ENCODE measurements around the gene TMEM40.

TMEM40 gene

DNA sequence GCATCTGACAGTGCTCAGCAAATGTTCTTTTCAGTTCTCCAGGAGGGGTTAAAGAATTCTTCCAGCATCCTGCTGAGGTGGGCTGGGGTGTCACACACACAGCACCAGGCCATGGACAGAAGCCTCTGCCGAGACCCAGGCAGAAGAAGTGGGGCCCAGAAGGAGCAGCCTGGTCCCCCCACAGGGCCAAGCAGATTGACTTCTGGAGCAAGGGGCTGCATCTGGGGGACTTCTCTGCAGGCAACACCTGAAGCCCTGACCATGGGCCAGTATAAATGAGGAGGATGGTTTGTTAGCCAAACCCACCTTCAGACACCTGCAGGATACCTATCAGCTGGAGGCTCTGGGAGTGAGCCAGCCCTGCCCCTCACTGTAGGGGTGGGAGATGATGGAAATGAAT lies 16.2 kb upstream of the TMEM40 start:
- DNase-seq: no peak

DNA sequence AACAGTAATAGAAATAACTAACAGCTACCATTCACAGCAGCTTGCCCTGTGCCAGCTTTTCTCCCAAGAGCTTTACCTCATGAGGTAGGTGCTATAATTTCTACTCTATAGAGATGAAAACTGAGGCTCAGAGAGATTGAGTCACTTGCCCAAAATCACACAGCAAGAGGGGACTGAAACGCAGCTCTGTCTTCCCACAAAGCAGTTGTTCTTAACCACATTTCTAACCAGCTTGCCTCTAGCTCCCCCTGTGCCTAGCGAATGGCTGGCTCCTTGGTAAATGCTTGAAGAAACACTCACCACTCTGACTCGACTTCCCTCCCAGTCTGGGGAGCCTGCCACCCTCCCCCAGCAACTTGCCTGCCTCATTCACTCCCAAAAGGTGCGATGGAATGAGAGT lies 15.6 kb upstream of the TMEM40 start:
- no peak for DNase-seq

DNA sequence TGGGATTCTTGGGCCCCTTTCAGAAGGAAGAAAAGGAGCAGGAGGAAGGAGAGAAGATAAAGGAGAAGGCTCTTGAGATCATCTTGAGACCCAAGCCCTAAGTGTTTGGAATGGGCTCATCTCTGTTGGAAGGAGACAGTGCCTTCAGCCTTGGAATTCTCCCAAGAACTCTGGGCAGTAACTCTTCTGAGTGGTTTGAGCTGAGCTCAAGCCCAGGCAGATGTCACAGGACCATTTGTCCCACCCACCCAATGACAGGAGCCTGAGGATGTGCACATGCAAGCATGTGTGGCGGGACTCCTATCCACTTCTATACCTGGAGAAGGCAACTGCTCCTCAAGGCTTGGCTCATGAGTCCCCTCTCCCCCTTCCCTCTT lies 14.6 kb upstream of the TMEM40 start:
- DNase-seq: no peak

DNA sequence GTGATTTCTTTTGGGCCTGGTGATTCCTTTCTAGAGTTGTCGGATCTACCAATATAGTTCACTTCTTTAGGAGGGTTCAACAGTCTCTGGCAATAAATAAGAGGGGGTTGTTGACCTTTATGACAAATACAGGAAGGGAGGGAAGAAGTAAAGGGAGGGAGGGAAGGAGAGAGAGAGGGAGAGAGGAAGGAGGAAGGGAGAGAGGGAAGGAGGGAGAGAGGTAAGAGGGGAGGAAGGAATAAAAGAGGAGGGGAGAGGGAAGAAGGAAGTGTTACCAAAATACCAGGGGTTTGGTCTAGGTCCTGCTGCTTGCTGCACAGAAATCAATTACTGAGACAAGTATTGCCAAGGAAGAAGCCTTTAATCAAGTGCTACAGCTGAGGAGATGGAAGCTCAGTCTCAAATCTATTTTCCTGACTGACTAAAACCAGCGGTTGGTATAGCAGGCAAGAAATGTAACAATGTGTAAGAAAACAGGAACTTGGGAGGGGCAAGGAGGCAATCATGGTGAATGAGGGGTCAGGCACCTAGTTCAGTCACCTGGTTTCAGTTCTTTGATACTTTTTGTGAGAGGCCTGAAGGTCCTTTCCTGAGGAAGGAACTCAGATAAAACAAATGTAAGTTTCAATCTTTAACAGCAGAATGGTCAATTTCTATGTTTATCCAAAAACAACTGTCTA lies 14.1 kb upstream of the TMEM40 start:
- no peak for DNase-seq

DNA sequence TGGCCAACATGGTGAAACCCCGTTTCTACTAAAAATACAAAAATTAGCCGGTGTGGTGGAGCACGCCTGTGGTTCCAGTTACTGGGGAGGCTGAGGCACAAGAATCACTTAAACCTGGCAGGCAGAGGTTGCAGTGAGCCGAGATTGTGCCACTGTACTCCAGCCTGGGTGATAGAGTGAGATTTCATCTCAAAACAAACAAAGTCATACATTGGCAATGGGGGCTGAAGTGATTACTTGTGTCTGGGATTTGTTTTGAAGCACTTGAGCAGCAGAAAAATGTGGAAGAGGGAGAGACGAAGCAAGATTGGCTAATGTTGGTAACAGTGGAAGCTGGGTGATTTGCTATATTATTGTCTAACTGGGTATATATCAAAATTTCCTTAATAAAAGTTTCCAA lies 13.4 kb upstream of the TMEM40 start:
- DNase-seq: no peak

DNA sequence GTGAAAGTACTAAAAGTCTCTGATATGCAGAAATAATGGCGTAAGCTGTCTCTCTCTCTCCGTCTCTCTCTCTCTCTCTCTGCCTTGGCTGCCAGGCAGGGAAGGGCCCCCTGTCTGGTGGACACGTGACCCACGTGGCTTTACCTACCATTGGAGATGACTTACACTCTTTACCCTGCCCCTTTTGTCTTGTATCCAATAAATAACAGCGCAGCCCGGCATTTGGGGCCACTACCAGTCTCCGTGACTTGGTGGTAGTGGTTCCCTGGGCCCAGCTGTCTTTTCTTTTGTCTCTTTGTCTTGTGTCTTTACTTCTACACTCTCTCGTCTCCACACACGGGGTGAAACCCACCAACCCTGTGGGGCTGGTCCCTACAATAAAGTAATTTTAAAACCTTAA lies 12.2 kb upstream of the TMEM40 start:
- no peak for DNase-seq

DNA sequence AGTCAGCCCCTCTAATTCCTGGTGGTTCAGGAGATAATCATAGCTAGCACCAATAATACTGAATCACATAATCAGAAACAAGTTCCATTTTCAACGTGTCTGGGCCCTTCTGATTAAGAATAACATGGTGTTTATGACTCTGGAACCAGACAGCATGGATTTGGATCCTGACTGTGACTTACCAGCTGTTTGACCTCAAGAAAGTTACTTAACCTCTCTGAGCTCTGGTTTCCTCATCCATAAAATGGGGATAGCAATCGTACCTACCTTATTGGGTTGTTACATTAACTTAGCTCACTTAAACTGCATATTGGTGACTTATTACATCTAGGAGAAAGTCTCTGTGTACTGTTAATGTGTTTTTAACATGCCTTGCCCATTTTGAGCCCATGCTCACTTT lies 10.7 kb upstream of the TMEM40 start:
- DNase-seq: no peak

DNA sequence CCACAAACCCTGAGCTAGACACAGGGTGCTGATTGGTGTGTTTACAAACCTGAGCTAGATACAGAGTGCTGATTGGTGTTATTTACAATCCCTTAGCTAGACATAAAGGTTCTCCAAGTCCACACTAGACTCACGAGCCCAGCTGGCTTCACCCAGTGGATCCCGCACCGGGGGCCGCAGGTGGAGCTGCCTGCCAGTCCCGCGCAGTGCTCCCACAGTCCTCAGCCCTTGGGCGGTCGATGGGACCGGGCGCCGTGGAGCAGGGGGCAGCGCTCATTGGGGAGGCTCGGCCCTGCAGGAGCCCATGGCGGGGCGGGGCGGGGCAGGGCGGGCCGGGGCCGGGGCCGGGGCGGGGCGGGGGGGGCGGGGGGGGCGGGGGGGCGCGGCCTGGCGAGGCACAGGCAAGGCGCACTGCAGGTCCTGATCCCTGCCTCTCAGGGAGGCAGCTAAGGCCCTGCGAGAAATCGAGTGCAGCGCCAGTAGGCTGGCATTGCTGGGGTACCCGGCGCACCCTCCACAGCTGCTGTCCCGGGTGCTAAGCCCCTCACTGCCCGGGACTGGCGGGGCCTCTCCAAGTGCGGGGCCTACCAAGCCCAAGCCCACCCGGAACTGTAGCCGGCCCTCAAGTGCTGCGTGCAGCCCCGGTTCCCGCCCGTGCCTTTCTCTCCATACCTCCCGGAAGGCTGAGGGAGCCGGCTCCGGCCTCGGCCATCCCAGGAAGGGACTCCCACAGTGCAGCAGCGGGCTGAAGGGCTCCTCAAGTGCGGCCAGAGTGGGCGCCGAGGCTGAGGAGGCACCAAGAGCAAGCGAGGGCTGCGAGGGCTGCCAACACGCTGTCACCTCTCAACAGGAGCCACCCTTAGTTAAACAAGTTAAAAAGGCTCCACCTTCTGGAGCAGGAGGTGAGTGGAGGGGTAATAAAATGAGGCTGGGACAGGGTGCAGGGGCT lies 9.8 kb upstream of the TMEM40 start:
- no peak for DNase-seq

DNA sequence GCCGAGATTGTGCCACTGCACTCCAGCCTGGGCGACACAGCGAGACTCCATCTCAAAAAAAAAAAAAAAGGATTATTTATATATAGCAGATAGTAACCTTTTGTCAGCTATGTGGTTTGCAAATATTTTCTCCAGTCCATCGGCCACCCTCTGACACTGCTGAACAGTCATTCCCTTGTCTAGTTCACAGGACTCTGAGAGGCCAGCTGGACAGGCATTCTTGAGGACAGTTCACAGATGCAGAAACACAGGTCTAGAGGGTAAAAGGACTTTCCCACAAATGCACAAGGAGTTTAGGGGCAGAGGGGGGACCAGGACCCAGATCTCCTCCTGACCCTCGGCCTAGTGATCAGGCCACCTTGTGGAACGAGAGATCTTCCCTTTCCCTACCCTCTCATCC lies 7.5 kb upstream of the TMEM40 start:
- no peak for DNase-seq

DNA sequence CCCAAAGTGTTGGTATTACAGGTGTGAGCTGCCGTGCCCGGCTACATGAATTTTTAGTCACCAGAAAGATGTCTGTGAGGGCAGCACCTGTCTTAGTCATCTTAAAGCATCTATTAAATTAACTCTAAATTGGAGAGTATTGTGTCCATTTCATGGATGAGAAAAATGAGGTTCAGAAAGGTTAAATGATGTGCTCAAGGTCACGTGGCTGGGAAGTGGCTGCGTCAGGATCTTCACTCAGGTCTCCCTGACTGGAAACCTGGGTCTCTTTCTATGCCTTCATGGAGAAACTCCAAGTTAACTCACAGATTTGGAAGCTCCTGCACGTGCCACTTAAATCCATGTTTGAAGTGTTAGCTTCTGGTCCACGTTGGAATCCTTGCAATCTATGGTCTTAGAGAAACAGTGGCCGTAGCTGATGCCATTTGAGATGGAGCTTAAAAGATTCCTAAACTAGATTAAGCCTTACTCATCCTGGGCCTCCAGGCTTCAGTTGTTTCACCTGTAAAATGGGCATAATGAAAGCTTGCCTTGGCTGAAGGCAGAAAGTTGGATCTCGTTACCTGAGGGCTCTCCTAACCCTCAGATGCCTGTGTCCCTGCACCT lies 5.2 kb upstream of the TMEM40 start:
- no peak for DNase-seq

DNA sequence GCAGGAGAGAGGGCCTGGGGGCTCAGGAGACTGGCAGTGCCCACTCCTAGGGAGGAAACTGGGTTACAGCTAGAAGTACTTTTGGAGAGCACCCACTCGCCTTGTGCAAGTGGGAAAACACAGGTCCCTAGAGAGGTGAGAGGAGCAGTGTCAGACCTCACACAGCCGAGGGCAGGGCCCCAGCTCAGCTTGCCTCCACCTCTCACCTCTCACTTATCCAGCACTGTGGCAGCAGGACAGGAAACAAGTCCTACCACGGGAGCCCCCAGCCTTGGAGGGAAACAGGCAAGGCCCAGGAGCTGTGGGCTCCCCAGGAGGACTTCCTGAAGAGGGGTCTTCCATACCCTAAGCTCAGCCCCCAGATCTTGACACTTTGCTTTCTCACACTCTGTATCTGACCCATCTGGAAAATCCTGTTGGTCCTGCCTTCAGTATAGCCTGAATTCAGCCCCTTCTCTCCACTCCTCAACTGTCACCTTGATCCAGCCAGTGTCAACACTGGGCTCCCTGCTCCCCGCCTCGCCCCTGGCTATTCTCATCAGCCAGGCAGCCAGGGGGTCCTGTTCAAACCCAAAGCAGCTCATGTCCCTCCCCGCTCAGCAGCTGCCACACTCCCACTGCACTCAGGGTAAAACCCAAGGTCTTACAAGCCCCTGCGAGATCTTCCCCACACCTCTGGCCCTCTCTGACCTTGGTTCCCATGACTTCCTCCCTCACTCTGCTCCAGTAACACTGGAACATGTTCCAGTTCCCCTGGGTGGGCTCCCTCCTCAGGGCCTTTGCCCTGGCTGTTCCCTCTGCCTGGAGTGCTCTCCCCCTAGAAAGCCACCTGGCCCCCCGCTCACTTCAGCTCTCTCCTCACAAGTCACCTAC lies 870 bp upstream of the TMEM40 start:
- no peak for DNase-seq

DNA sequence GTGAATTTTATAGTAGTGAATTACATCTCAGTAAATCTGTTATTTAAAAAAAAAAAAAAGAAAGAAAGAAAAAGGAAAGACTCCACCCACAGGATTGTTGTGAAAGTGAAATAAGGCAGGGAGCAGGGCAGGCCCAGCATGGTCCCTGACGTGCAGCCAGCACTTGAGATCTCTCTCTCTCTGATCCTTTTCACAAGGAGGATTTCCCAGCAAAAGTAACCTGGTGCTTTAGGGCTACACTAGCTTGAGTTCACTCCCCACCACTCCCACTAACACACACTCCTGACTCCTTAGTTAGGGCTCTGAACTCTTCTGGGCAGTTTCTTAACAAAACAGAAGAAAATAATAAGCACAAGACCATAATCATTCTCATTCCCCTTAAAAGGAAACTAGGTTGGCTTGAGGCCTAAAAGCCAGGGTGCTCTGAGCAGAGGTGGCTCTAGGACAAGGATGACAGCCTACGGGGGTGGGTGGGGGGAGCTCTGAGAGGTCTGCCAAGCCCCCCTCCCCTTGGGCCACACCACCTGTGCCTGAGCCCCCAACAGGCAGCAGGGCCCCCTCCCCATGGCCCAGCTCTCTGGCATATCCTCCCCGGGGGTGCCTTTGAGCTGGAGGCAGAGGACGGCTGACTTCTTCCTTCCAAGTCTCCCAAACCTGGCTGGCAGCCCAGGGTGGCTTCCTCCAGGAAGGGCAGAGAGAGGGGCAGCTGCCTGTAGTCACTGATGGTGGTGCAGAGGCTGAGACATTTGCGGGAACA lies 856 bp downstream of the TMEM40 start:
- peak; percentile 61 for DNase-seq

DNA sequence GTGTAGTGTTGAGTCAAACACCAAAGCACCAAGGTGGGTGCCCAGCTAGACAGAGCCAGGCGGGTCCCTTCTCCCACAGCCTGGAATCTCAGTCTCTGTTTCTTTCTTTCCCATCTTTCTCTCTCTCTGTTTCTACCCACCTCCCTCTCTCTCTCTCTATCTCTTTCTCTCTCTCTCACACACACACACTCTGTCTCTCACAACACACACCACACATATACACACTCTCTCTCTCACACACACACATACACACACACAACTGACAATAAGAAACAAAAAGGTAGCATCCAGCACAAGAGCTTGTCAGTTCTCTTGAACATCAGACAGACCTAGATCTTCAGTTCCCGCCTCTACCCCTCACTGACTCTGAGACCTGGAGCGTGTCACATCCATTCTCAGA lies 2.4 kb downstream of the TMEM40 start:
- DNase-seq: no peak

DNA sequence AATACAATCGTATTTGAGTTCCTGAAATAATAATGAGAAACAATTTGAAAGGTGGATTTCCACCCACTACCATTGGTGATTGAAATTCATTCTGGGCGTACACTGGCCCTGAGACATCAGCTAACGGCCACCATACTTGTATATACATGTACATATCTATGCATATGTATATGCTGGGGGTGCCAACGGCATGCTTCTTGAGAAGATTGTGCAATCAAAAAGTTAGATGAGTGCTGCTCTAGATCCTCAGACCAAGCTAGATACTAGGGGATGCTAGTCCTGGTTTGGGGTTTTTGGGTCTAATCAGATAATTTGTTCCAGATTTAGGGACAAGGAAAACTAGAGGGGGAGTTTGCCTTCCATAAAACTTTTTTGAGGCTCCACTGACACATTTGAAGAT lies 2.9 kb downstream of the TMEM40 start:
- no peak for DNase-seq

DNA sequence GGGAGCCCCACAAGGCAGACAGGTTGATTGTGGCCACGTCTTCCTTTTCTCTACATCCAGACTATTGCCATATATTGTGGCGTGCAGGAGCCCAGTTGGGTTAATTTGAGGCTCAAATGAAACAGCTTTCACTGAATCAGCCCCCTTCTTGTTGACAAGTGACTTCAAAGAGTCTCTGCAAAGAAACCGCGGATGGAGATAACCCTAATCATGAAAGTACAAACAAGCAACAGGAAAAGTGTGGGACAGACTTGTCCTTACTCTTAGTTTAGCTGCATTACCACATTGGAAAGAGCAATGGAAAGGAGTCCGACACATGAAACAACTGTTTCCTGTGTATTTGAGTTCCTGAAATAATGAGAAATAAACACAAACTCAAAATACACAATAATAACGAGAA lies 3.3 kb downstream of the TMEM40 start:
- no peak for DNase-seq

DNA sequence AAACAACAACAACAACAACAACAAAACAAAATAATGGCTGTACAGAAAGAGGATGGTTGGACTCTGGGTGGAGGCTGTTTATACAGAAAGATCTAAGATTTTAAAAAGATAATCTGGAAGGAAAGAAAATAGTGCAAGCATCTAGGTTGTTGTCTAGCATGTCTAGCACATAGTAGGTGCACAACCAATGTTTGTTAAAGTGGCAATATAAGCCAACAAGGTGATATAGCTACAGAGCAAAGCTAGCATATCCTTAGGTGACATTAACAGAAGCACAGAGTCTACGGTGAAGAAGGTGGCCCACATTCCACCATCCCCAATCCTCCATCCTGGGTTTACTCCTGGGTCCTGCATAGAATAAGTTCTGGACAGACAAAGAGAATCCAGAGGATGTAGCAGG lies 4.7 kb downstream of the TMEM40 start:
- DNase-seq: no peak

DNA sequence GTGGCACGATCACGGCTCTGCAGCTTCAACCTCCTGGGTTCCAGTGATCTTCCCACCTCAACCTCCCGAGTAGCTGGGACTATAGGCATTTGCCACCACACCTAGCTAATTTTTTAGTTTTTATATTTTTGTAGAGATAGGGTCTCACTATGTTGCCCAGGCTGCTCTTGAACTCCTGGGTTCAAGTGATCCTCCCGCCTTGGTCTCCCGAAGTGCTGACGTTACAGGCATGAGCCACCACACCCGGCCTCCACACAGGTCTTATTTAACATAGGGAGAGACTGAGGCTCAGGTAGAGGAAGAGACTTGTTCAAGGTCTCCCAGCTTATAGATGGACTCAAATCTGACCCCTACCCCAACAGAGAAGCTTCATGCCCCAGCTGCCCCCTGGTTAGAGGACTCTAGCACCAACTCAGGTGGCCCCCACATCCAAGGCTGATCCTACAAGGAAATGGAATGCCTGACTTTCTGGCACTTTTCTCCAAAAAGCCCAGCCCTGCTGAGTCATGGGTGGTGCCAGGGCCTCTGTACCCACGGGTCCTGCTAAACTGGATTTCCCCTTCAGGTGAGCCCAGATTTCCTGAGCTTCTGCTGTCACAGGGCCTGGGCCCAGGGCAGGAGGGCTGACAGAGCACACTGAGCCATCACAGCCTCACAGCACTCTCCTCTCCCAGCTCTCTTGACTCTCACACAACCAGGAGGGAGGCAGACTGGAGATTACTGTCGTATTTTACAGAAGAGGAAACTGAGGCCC lies 5.6 kb downstream of the TMEM40 start:
- DNase-seq: no peak

DNA sequence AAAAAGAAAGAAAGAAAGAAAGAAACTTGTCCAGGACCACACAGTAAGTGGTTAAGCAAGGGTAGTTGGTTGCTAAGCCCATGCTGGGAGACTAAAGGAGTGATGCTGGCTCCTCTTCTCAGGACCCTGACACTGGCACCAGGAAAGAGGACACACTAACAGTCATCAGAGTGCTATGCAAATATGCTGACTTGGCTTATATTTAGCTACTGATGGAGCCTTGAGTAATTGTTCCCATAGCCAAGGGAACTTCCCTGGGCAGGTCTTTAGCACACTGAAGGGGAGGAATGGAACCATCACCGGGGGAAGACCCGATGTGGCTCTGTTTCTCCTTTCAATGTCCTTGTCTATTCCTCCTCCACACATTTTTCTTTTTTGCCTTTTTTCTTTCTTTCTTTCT lies 6.2 kb downstream of the TMEM40 start:
- peak; percentile 30 for DNase-seq

DNA sequence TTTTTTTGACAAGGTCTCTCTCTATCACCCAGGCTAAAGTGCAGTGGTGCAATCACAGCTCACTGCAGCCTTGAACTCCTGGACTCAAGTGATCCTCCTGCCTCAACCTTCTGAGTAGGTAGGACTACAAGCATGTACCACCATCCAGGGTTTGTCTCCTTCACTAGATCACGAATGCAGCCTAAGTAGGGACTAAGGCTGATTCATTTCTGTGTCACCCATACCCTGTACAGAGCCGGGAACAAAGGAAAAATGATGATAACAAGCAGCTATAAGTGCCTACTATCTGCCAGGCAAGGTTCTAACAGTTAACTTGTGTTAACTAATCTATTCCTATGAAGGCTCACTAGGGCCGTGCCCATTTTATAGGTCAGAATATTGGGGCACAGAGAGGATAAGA lies 7.0 kb downstream of the TMEM40 start:
- no peak for DNase-seq

DNA sequence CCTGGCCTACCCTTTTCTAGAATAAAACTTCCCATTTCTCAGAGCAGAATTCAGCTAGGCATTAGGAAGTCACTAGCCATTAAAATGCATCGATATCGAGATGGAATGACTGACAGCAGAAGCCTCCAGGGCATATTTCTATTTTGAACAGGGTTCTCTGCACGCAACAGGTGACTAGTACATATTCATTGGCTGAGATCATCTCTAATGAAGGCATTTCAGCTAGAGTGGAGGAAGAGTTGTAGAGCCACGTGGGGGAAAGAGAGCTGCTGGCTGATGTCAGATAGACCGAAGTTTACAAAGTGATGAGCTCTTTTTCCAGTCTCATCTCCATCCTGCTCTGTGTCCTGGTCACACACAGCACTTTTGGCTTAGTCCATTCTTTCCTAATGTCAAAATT lies 7.5 kb downstream of the TMEM40 start:
- no peak for DNase-seq

DNA sequence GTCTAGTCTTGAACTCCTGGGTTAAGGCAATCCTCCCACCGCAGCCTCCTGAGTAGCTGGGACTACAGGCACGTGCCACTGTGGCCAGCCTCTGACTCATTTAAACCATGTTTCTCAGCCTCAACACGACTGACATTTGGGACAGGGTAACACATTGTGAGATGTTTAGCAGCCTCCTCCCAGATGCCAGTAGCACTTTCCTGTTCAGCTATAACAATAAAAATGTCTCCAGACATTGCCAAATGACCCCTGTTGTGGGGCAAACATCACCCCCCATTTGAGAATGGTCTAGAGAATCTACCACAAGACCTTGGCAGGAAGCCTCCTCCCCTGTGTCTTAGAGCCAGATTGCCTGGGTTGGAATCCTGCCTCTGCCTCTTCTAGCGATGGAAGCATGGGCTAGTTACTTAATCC lies 8.4 kb downstream of the TMEM40 start:
- peak; percentile 36 for DNase-seq

DNA sequence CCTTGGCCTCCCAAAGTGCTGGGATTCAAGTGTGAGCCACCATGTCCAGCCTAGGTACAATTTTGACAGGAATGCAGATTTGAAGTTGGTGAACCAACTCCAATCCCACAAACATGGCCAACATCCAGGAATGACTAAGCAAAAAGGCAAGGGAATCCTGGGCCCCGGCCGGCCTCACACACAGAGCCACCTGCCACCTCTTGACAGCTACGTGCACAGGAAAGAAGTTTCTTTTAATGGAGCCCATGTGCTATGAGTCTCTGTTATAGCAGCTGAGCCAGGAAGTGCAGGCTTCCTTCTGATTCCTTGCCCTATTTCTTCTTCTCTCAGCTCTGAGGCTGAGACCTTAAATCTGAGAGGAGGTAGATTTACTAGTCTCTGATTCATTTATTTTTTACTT lies 8.8 kb downstream of the TMEM40 start:
- DNase-seq: no peak

All from inflammatory macrophage treated with lipopolysaccharide for 4 hours (primary cell).